ENCODE results near the gene IFNK.

DNA sequence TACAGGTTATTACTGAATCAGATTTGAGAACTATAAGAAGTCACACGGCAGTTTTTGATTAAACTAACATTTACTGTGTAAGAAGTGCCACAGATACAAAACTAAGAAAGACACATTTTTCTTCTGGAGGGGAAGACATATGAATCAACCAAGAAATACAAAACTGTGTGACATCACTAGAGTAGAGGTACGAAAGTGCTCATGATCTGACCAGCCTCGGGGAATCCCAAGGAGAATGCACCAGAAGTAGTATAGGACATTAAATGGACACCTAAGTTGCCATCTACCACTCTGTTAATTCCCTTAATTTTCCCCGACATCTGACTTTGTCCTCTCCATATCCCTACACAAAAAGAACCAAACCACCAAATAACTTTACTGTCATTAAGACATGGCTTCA lies 5.3 kb upstream of the IFNK start:
- TF ChIP-seq, protein P1, sequence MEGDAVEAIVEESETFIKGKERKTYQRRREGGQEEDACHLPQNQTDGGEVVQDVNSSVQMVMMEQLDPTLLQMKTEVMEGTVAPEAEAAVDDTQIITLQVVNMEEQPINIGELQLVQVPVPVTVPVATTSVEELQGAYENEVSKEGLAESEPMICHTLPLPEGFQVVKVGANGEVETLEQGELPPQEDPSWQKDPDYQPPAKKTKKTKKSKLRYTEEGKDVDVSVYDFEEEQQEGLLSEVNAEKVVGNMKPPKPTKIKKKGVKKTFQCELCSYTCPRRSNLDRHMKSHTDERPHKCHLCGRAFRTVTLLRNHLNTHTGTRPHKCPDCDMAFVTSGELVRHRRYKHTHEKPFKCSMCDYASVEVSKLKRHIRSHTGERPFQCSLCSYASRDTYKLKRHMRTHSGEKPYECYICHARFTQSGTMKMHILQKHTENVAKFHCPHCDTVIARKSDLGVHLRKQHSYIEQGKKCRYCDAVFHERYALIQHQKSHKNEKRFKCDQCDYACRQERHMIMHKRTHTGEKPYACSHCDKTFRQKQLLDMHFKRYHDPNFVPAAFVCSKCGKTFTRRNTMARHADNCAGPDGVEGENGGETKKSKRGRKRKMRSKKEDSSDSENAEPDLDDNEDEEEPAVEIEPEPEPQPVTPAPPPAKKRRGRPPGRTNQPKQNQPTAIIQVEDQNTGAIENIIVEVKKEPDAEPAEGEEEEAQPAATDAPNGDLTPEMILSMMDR (IDR thresholded peaks at IDR 0.05; ENCODE audit: low read depth, low read length, poor library complexity, severe bottlenecking): no peak
- no peak for TF ChIP-seq EZH2phosphoT487 (IDR thresholded peaks at IDR 0.05; ENCODE audit: borderline replicate concordance, low read length)

Measured in DOHH2 (cell line).